Fibroblast of lung (primary cell): ENCODE data around the gene DNAJC6. TPM values are rescaled to one million over a fixed set of nuclear protein-coding genes. Genes with fewer than 3 reads are reported as not detected.

Source experiments
- DNase-seq, 2 donors: peaks; one replicate each; pipeline versions ENCODE4 v3.0.0 to v3.0.0-alpha.2; 2010; ENCODE audit warnings: low read depth in 2 of 2
- H2AFZ ChIP-seq: 2 replicates; pipeline ENCODE4 v1.5.1; 2012; ENCODE audit warnings: low read length, control low read depth, inconsistent platforms
- H3K27ac ChIP-seq: 2 replicates; pipeline ENCODE4 v1.5.1; 2011; ENCODE audit warnings: low read length, control low read depth; ENCODE audit not compliant: insufficient read depth
- H3K27me3 ChIP-seq: 2 replicates; pipeline ENCODE4 v1.5.1; 2011; ENCODE audit warnings: mild to moderate bottlenecking, low read length; ENCODE audit not compliant: control insufficient read depth, insufficient read depth
- H3K36me3 ChIP-seq: 2 replicates; pipeline ENCODE4 v1.5.1; 2011; ENCODE audit warnings: low read length; ENCODE audit not compliant: control insufficient read depth, insufficient read depth
- H3K4me1 ChIP-seq: 2 replicates; pipeline ENCODE4 v1.5.1; 2011; ENCODE audit warnings: low read length; ENCODE audit not compliant: control insufficient read depth, insufficient read depth; ENCODE audit errors: extremely low read depth
- H3K4me2 ChIP-seq: 2 replicates; pipeline ENCODE4 v1.5.1; 2011; ENCODE audit warnings: low read length, control low read depth; ENCODE audit not compliant: insufficient read depth; ENCODE audit errors: extremely low read depth
- H3K4me3 ChIP-seq, 4 experiments: fragments of 200-600 bp in 1 of 4; sonication (generic) in 1 of 4; replicated peaks in 1 of 4; 2 replicates each; pipeline ENCODE4 v1.5.1; 2011 to 2016; ENCODE audit warnings: low read length in 4 of 4, low read depth in 3 of 4, mild to moderate bottlenecking in 3 of 4, control low read depth in 2 of 4, inconsistent platforms in 1 of 4, mixed read lengths in 1 of 4; ENCODE audit not compliant: insufficient read depth in 1 of 4; ENCODE audit errors: control extremely low read depth in 1 of 4
- H3K79me2 ChIP-seq: 2 replicates; pipeline ENCODE4 v1.5.1; 2012; ENCODE audit warnings: mild to moderate bottlenecking, low read length, inconsistent platforms; ENCODE audit not compliant: control insufficient read depth, insufficient read depth
- H3K9ac ChIP-seq: 2 replicates; pipeline ENCODE4 v1.5.1; 2011; ENCODE audit warnings: mild to moderate bottlenecking, low read length, control low read depth; ENCODE audit not compliant: insufficient read depth
- H3K9me3 ChIP-seq: 2 replicates; pipeline ENCODE4 v1.5.1; 2012; ENCODE audit warnings: low read depth, low read length; ENCODE audit not compliant: control insufficient read depth, insufficient read depth
- H4K20me1 ChIP-seq: 2 replicates; pipeline ENCODE4 v1.5.1; 2011; ENCODE audit warnings: low read length; ENCODE audit not compliant: control insufficient read depth, insufficient read depth; ENCODE audit errors: extremely low read depth
- CTCF ChIP-seq, 2 donors: IDR thresholded peaks in 1 of 2; conservative IDR thresholded peaks in 1 of 2; 1 replicate in 1 of 2; 2 replicates in 1 of 2; pipeline ENCODE4 v1.5.1; 2011 to 2012; ENCODE audit warnings: low read length in 2 of 2, control low read depth in 1 of 2, inconsistent platforms in 1 of 2, low read depth in 1 of 2, mild to moderate bottlenecking in 1 of 2
- EZH2 ChIP-seq: IDR thresholded peaks from 2 replicates; pipeline ENCODE4 v1.5.1; 2012; ENCODE audit warnings: low read length, control low read depth, mild to moderate bottlenecking; ENCODE audit errors: missing control alignments
- polyA plus RNA-seq, 2 donors: library from polyadenylated mRNA; depleted of rRNA in 1 of 2; stranded (reverse) in 1 of 2; unstranded in 1 of 2; fragments of >200 nt; gene quantifications; 2 replicates each; pipeline ENCODE4 v1.2.1, GENCODE V29; 2011 to 2012; ENCODE audit warnings: missing spikeins in 1 of 2
- total RNA-seq: library from RNA; depleted of rRNA; stranded (reverse); fragments of >200 nt; gene quantifications from 2 replicates; pipeline ENCODE4 v1.2.1, GENCODE V29; 2014

The DNAJC6 gene
- total and polyA plus RNA-seq, 2 donors (not counting 1 experiment from before 2014, with no cell fraction given), result 0.33 to 0.98 TPM

GRCh38 chr1:65319141-65319540 lies 9.8 kb downstream of the DNAJC6 start:
- Histone ChIP-seq H3K4me1 (no peaks in the 10 kb centered on the region), H2AFZ (no peak overlapping the region), H3K9ac (no peak overlapping the region), H3K36me3 (no peaks in the 10 kb centered on the region), H3K27ac (no peak overlapping the region), H4K20me1 (no peaks in the 10 kb centered on the region), H3K79me2 (no peaks in the 10 kb centered on the region), H3K4me2 (no peak overlapping the region), H3K9me3 (no peaks in the 10 kb centered on the region), H3K4me3 (no peak overlapping the region), H3K27me3 (no peaks in the 10 kb centered on the region)
- no peak for DNase-seq
- no peak for TF ChIP-seq EZH2
- no peak for TF ChIP-seq CTCF (conservative IDR thresholded peaks at IDR 0.05 in 1 of 2, IDR thresholded peaks at IDR 0.05 in 1 of 2; ENCODE audit: low read depth in 1 of 2, low read length in 2 of 2)

GRCh38 chr1:65319754-65320153 lies 10.4 kb downstream of the DNAJC6 start:
- Histone ChIP-seq H3K4me3 (no peak overlapping the region), H3K36me3 (no peaks in the 10 kb centered on the region), H2AFZ (no peak overlapping the region), H4K20me1 (no peaks in the 10 kb centered on the region), H3K79me2 (no peaks in the 10 kb centered on the region), H3K9ac (no peak overlapping the region), H3K27me3 (no peaks in the 10 kb centered on the region), H3K4me2 (no peak overlapping the region), H3K4me1 (no peaks in the 10 kb centered on the region), H3K27ac (no peak overlapping the region), H3K9me3 (no peaks in the 10 kb centered on the region)
- no peak for TF ChIP-seq CTCF (conservative IDR thresholded peaks at IDR 0.05 in 1 of 2, IDR thresholded peaks at IDR 0.05 in 1 of 2; ENCODE audit: low read depth in 1 of 2, low read length in 2 of 2)
- TF ChIP-seq EZH2, result no peak
- DNase-seq, result no peak

- H3K4me1 ChIP-seq, result no peaks in the 10 kb centered on the region
- no peak overlapping the region for H3K4me3 ChIP-seq
- no peak overlapping the region for H3K4me2 ChIP-seq
- H3K36me3 ChIP-seq, result no peaks in the 10 kb centered on the region
- peaks cover 2% of the 10 kb centered on the region for H3K27me3 ChIP-seq
- TF ChIP-seq CTCF (conservative IDR thresholded peaks at IDR 0.05 in 1 of 2, IDR thresholded peaks at IDR 0.05 in 1 of 2; ENCODE audit: low read depth in 1 of 2, low read length in 2 of 2) (no peak), EZH2 (no peak)
- H4K20me1 ChIP-seq, result no peaks in the 10 kb centered on the region
- no peak overlapping the region for H2AFZ ChIP-seq
- no peak for DNase-seq
- no peaks in the 10 kb centered on the region for H3K9me3 ChIP-seq
- no peak overlapping the region for H3K27ac ChIP-seq
- H3K79me2 ChIP-seq, result no peaks in the 10 kb centered on the region
- H3K9ac ChIP-seq, result no peak overlapping the region
Observed at GRCh38 chr1:65321879-65322278, 12.5 kb downstream of the DNAJC6 start.
